Testis (tissue), 5 donors: ENCODE measurements around the gene FAM81A. TPM values are rescaled to one million over a fixed set of nuclear protein-coding genes. Genes with fewer than 3 reads are reported as not detected.

ENCODE experiments used
- DNase-seq: peaks from one replicate; pipeline ENCODE4 v3.0.0-alpha.2; 2019
- H3K27ac ChIP-seq, 2 donors: fragments of 200-600 bp; sonication (generic); one replicate each; pipeline ENCODE4 v1.5.1; 2019
- H3K27me3 ChIP-seq: fragments of 200-600 bp; sonication (generic); one replicate; pipeline ENCODE4 v1.5.1; 2019
- H3K36me3 ChIP-seq: fragments of 200-600 bp; sonication (generic); one replicate; pipeline ENCODE4 v1.5.1; 2017; ENCODE audit warnings: low read depth; ENCODE audit errors: missing control alignments
- H3K4me1 ChIP-seq: fragments of 200-600 bp; sonication (generic); one replicate; pipeline ENCODE4 v1.5.1; 2019
- H3K4me3 ChIP-seq, 2 donors: fragments of 200-600 bp; sonication (generic); one replicate each; pipeline ENCODE4 v1.5.1; 2017 to 2019
- H3K9me3 ChIP-seq: fragments of 200-600 bp; sonication (generic); one replicate; pipeline ENCODE4 v1.5.1; 2017
- CTCF ChIP-seq, 3 experiments: fragments of 450-650 bp in 2 of 3; fragments of 200-600 bp in 1 of 3; sonication (generic) in 1 of 3; IDR thresholded peaks; one replicate each; pipeline ENCODE4 v1.5.1; 2016 to 2019; ENCODE audit warnings: antibody characterized with exemption in 3 of 3, mild to moderate bottlenecking in 2 of 3, moderate library complexity in 1 of 3
- POLR2A ChIP-seq: fragments of 450-650 bp; IDR thresholded peaks from one replicate; pipeline ENCODE4 v1.6.1; 2017; ENCODE audit warnings: antibody characterized with exemption, mild to moderate bottlenecking, moderate library complexity
- WGBS, 2 donors: methylation state at CpG; one replicate each; pipeline ENCODE4 v1.1.5; 2018; 5-methylcytosine and 5-hydroxymethylcytosine counted together
- intact Hi-C: fragments of 100-400 bp; cut with DNase I; formaldehyde crosslinking; loops from one replicate; pipeline ENCODE4 v1.15.1; 2023; ENCODE audit warnings: low total_unique reads
- long read RNA-seq, 2 donors: transcript quantifications; one replicate each; lab custom pipeline, GENCODE V29; 2026
- polyA plus RNA-seq: library from polyadenylated mRNA; stranded (reverse); fragments of 350-450 nt; fragmentation: Illumina TruSeq; extraction: RNeasy Lipid Tissue Mini Kit (QIAGEN cat#74804); gene quantifications from one replicate; pipeline ENCODE4 v1.2.3, GENCODE V29; 2014; ENCODE audit warnings: low read depth, low replicate concordance; ENCODE audit not compliant: insufficient read depth
- total RNA-seq, 2 donors: library from RNA; depleted of rRNA; stranded (reverse); fragments of >200 nt; gene quantifications; one replicate each; pipeline ENCODE4 v1.2.3, GENCODE V29; 2016

FAM81A gene
- total RNA-seq: 1 to 10 TPM; 5.1 to 5.6 TPM
- 4.4 TPM for polyA plus RNA-seq
- long read RNA-seq, donor 1: 0 reads
- long read RNA-seq, donor 2: 0 reads

- no peak within 1 kb of the TSS for H3K27ac ChIP-seq
- TF ChIP-seq POLR2A (no peak), CTCF (IDR thresholded peaks at IDR 0.05) (no peak)
- intact Hi-C loops: no loop called here
- peaks cover 8% of the 10 kb centered on the region for H3K4me1 ChIP-seq
- DNase-seq: peak; percentile 77
- no peaks in the 10 kb centered on the region for H3K9me3 ChIP-seq
- 1% methylated on average over 33 to 89 of the region's 96 CpGs for WGBS, 2 donors
- no peaks in the 10 kb centered on the region for H3K27me3 ChIP-seq
- no peaks in the 10 kb centered on the region for H3K36me3 ChIP-seq
- H3K4me3 ChIP-seq: peak within 1 kb of the TSS; percentile 47 to 50
Measured at GRCh38 chr15:59437817-59438624, at the start of gene FAM81A. Gene FAM81A, plus strand, starts transcription at chr15:59438186. Its CDS starts 20,441 bp downstream, at chr15:59458627.

- Histone ChIP-seq H3K27ac (no peak overlapping the region), H3K9me3 (no peaks in the 10 kb centered on the region), H3K36me3 (no peaks in the 10 kb centered on the region), H3K4me1 (no peaks in the 10 kb centered on the region), H3K27me3 (no peaks in the 10 kb centered on the region), H3K4me3 (no peak overlapping the region)
- no peak for DNase-seq
- TF ChIP-seq CTCF (IDR thresholded peaks at IDR 0.05) (no peak), POLR2A (no peak)
- intact Hi-C loops: no loop called here
- 72 to 77% methylated on average over 3 of the region's 3 CpGs for WGBS, 2 donors
Measured at GRCh38 chr15:59388670-59389069, 49.3 kb upstream of the FAM81A start.

- intact Hi-C loops: no loop called here
- H3K4me1 ChIP-seq: no peaks in the 10 kb centered on the region
- WGBS, 2 donors: 79 to 80% methylated on average over 5 of the region's 5 CpGs
Measured at GRCh38 chr15:59392299-59392698, 45.7 kb upstream of the FAM81A start.

GRCh38 chr15:59394166-59394661, 43.8 kb upstream of the FAM81A start:
- no peak for DNase-seq
- Histone ChIP-seq H3K27ac (no peak overlapping the region), H3K4me1 (no peaks in the 10 kb centered on the region), H3K27me3 (no peaks in the 10 kb centered on the region), H3K4me3 (no peak overlapping the region), H3K9me3 (no peaks in the 10 kb centered on the region), H3K36me3 (no peaks in the 10 kb centered on the region)
- intact Hi-C loops: no loop called here
- WGBS, 2 donors: 87 to 94% methylated on average over 9 of the region's 9 CpGs
- TF ChIP-seq POLR2A (no peak), CTCF (IDR thresholded peaks at IDR 0.05) (no peak)

More at GRCh38 chr15:59392299-59392698, 45.7 kb upstream of the FAM81A start:
- H3K27me3 ChIP-seq: no peaks in the 10 kb centered on the region
- no peak overlapping the region for H3K27ac ChIP-seq
- H3K4me3 ChIP-seq: no peak overlapping the region
- TF ChIP-seq CTCF (IDR thresholded peaks at IDR 0.05) (no peak), POLR2A (no peak)
- no peaks in the 10 kb centered on the region for H3K9me3 ChIP-seq
- no peaks in the 10 kb centered on the region for H3K36me3 ChIP-seq
- DNase-seq: no peak
